ENCODE measurements around the gene TRPT1. TPM values are rescaled to one million over a fixed set of nuclear protein-coding genes. Genes with fewer than 3 reads are reported as not detected.

The TRPT1 gene
- total RNA-seq, 1 experiment from 2014 or later: 43.1 TPM

DNA sequence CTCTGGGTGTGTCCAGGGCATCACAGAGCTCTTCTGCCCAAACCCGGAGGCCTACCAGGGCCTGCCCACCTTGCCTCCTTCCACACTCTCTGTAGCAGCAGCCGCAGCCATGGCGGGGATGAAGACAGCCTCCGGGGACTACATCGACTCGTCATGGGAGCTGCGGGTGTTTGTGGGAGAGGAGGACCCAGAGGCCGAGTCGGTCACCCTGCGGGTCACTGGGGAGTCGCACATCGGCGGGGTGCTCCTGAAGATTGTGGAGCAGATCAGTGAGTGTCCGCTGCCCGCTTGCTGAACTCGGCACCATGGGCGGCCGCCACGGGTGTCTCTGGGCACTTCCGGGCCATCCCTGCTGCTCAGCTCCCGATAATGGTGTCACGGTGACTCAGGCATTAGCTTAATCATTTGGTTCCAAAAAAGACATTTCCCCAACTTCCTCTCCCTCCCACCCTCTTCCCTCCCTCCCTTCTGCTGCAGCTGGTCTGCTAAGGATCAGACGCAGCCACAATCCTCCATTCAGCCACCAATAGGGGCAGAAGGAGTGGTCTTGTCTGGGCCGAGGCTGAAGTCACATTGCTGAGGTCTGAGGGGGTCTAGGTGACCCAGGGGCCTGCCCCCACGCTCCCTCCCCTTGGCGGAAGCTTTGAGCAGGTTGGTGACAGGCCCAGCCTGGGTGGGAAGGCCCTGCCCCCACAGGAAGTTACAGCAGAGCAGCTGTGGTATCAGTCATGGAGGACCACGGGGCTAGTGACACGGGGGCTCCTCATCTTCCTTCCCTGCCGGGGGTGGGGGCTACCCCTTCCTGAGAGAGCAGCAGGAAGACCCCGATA, 18.5 kb downstream of the TRPT1 start:
- Mint-ChIP-seq H3K4me3 (ENCODE audit: low read depth, unreplicated experiment) (no peak overlapping the region), H3K27ac (ENCODE audit: unreplicated experiment) (no peak overlapping the region), H3K36me3 (ENCODE audit: insufficient read depth, unreplicated experiment) (peaks cover 72% of the 10 kb centered on the region), H3K27me3 (ENCODE audit: unreplicated experiment) (no peaks in the 10 kb centered on the region), H3K9me3 (ENCODE audit: low read depth, unreplicated experiment) (no peaks in the 10 kb centered on the region), H3K4me1 (ENCODE audit: low read depth, unreplicated experiment) (peaks cover 9% of the 10 kb centered on the region)
- CTCF ChIA-PET: interaction anchor here (0.6 kb wide), 1 partner anchor 40 kb away, joined by 6 read pairs; no protein-coding TSS in a partner anchor
- DNase-seq: no peak
- no TSS peak for BruUV-seq (replicated peaks)
- TF ChIP-seq CTCF (IDR thresholded peaks at IDR 0.05; ENCODE audit: unreplicated experiment): no peak
- intact Hi-C loops (cut with micrococcal nuclease; ENCODE audit: unreplicated experiment): no loop called here

DNA sequence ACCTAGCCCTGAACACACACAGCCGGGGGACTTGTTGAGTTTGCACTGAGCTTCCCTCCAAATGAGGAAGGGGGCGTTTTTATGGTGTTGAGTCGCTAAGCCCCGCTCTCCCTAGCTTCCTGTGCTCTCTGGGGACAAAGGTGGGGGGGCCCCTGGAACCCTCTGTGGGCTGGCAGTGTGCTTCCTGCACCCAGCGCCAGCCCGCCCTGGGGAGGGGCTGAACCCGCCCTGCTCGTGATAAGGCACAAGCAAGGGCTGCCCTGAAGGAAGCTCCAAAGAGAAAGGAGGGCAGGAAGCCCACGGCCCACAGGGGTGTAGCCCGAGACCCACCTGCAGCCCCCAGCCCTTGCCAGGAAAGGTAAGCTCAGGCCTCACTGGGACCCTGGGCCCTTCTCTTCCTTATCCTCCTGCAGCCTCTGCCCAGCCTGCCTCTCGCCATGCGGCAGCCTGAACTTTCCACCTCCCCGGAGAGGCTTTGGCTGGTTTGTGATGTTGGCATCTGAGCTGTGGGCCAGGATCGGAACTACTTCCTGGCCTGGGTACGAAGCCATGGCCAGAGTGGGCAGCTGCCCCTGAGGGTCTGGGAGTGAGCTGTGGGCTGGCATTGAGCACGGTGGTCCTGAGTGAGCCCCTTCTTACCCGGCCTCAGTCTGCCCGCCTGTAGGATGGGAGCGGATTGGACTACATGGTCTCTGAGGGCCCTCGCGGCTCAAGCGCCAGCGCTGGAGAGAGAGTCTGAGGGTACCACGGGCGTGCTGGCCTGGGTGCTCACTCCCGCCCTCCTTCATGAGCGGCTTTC, 19.3 kb downstream of the TRPT1 start, which contains the start of gene FERMT3:
FERMT3 (plus strand) TSS at position 265 of the 799 bp plus-strand sequence. CDS start 644 bp downstream, outside the sequence.
- no peaks in the 10 kb centered on the region for H3K9me3 Mint-ChIP-seq (ENCODE audit: low read depth, unreplicated experiment)
- DNase-seq: no peak
- H3K4me1 Mint-ChIP-seq (ENCODE audit: low read depth, unreplicated experiment): peaks cover 9% of the 10 kb centered on the region
- H3K27ac Mint-ChIP-seq (ENCODE audit: unreplicated experiment): no peak within 1 kb of the TSS
- H3K27me3 Mint-ChIP-seq (ENCODE audit: unreplicated experiment): no peaks in the 10 kb centered on the region
- CTCF ChIA-PET: interaction anchor here (0.5 kb wide), 1 partner anchor 923 kb away, joined by 3 read pairs; no protein-coding TSS in a partner anchor
- no TSS peak for BruUV-seq (replicated peaks)
- TF ChIP-seq CTCF (IDR thresholded peaks at IDR 0.05; ENCODE audit: unreplicated experiment): no peak
- peaks cover 80% of the 10 kb centered on the region for H3K36me3 Mint-ChIP-seq (ENCODE audit: insufficient read depth, unreplicated experiment)
- H3K4me3 Mint-ChIP-seq (ENCODE audit: low read depth, unreplicated experiment): no peak within 1 kb of the TSS
- intact Hi-C loops (cut with micrococcal nuclease; ENCODE audit: unreplicated experiment): no loop called here

GRCh38 chr11:64204464-64204989, 21.5 kb downstream of the TRPT1 start:
- Mint-ChIP-seq H3K27me3 (ENCODE audit: unreplicated experiment) (no peaks in the 10 kb centered on the region), H3K27ac (ENCODE audit: unreplicated experiment) (peak overlapping the region; percentile 31), H3K4me1 (ENCODE audit: low read depth, unreplicated experiment) (peaks cover 9% of the 10 kb centered on the region), H3K9me3 (ENCODE audit: low read depth, unreplicated experiment) (no peaks in the 10 kb centered on the region), H3K36me3 (ENCODE audit: insufficient read depth, unreplicated experiment) (peaks cover 85% of the 10 kb centered on the region), H3K4me3 (ENCODE audit: low read depth, unreplicated experiment) (no peak overlapping the region)
- CTCF ChIA-PET: interaction anchor here (0.7 to 1.9 kb wide), 14 partner anchors 13 to 244 kb away, joined by 3 to 16 read pairs (median 4); partner anchors contain the start of genes PLCB3, PRDX5, STIP1 and TRMT112
- intact Hi-C loops (cut with micrococcal nuclease; ENCODE audit: unreplicated experiment): no loop called here
- TF ChIP-seq CTCF (IDR thresholded peaks at IDR 0.05; ENCODE audit: unreplicated experiment): peak; percentile 12
- DNase-seq: peak; percentile 78
- no TSS peak for BruUV-seq (replicated peaks)

GRCh38 chr11:64204080-64204440, 21.9 kb downstream of the TRPT1 start:
- DNase-seq: no peak
- no peaks in the 10 kb centered on the region for H3K27me3 Mint-ChIP-seq (ENCODE audit: unreplicated experiment)
- TF ChIP-seq CTCF (IDR thresholded peaks at IDR 0.05; ENCODE audit: unreplicated experiment): no peak
- H3K36me3 Mint-ChIP-seq (ENCODE audit: insufficient read depth, unreplicated experiment): peaks cover 85% of the 10 kb centered on the region
- CTCF ChIA-PET: interaction anchor here (0.5 to 1.9 kb wide), 13 partner anchors 13 to 151 kb away, joined by 3 to 16 read pairs (median 4); partner anchors contain the start of genes PLCB3, PRDX5, STIP1 and TRMT112
- H3K4me1 Mint-ChIP-seq (ENCODE audit: low read depth, unreplicated experiment): peaks cover 9% of the 10 kb centered on the region
- BruUV-seq (replicated peaks): TSS peak; percentile 95
- intact Hi-C loops (cut with micrococcal nuclease; ENCODE audit: unreplicated experiment): no loop called here
- no peaks in the 10 kb centered on the region for H3K9me3 Mint-ChIP-seq (ENCODE audit: low read depth, unreplicated experiment)
- H3K27ac Mint-ChIP-seq (ENCODE audit: unreplicated experiment): peak overlapping the region; percentile 31
- H3K4me3 Mint-ChIP-seq (ENCODE audit: low read depth, unreplicated experiment): no peak overlapping the region
